GM19351 (cell line): ENCODE results near the gene KRTAP10-10.
"Not testable (repeated sequence)": the region's sequence is repeated elsewhere in the genome, so short reads cannot be mapped to it uniquely, and the experiment has no call there.

Source experiments
- ATAC-seq: cut with Tn5 transposase; IDR thresholded peaks from one replicate; pipeline ENCODE4 v1.9.1; 2021; ENCODE audit warnings: mild to moderate bottlenecking, moderate library complexity; ENCODE audit not compliant: unreplicated experiment

KRTAP10-10 gene

DNA sequence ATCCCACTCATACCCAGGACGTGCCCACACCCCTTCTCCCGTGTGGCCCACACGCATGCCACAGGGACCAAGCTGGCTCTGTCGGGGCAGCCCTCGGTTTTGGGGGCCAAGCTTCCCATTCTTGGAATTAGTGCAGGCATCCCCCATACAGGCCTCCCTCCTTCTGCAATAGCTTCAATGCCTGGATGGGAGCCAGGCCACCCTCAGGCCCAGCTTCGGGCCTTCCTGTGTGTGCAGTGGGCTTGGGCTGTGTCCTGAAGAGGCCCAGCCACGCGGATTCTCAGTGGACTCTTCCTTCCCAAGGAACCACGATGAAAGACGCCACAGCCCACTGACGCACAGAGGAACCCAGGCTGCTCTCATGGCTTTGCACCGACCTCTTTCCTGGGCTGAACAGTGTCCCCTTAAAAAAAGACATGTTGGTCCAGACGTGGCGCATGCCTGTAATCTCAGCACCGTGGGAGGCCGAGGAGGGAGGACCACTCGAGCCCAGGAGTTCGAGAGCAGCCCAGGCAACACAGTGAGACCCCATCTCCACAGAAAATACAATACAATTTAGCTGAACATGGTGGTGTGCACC, 12.5 kb downstream of the KRTAP10-10 start:
- no peak for ATAC-seq

DNA sequence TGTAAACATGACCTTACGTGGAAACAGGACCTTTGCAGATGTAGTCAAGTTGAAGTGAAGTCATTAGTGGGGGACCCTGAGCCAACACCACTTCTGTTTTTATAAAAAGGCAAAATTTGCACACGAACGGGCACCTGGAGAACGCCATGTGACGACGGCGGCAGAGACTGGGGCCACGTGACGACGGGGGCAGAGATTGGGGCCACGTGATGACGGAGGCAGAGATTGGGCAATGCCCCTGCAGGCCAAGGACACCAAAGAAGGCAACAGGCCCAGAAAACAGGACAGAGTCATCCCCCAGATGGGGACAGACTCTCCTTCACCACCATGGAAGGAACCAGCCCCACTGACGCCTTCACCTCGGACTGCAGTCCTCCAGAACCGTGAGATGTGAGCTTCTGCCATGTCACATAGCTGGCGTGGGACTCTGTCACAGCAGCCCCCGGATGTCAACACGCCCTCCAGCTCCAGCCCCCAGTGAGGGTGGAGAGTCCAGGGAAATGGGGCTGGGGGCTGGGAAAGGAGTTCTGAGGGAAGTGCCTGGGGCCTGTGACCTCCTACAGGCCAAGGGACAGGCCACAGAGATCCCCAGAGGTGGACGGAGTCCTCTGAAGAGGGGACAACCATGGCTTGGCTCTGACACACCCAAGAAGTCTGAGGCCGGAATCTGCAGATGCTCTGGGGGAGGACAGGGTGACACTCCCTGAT, 13.3 kb downstream of the KRTAP10-10 start:
- no peak for ATAC-seq

DNA sequence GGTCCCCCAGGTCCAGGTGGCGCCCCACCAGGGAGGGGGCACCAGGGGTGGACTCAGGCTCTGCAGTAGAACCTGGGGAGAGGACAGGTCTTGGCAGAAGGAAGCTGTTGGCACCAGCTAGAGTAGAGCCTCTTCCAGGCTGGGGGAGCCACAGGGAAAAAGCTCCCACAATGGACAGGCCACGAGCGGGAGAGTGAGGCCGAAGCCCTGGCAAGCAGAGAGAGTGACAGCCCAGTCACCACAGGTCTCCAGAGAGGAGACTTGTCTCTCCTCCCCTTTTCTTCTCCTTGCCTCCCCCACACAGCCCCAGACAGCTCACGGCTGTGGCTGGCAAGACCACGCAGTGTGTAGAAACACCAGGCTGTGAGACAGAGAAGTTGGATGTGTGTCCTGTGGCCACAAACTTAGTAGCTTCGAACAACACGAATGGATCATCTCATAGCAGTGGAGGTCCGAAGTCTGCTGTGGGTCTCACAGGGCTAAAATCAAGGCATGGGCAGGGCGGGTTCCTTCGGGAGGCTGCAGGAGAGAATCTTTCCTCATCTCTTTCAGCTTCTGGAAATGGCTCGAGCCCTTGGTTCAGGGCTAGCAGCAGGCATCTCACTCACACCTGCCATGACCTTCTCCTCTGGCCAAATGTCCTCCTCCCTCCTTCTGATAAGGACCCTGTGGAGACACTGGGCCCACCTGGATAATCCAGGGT, 14.0 kb downstream of the KRTAP10-10 start:
- ATAC-seq, result no peak

DNA sequence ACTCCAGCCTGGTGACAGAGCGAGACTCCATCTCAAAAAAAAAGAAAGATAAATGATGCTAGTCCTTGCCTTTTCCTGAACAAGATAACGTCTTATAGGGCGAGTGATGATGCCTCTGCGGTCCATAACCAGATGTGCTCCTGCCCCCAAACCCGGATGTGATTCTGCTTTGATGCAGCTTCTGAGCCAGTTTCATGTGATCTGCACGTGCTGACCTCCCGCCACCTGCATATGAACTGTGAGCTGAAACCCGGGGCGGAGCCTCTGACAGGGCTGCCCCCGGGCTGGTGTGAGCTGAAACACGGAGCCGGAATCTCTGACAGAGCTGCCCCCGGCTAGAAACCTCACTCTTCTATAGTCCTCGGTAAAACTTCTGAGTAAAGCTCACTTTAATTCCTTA, 16.0 kb downstream of the KRTAP10-10 start:
- ATAC-seq, result no peak

- no peak for ATAC-seq
These were observed 16.8 kb downstream of the KRTAP10-10 start for GRCh38 chr21:44653656-44654575.

GRCh38 chr21:44654576-44655175, 17.5 kb downstream of the KRTAP10-10 start, which contains the start of gene KRTAP12-4:
Gene KRTAP12-4 (minus strand): TSS chr21:44654659. CDS start chr21:44654614, 45 bp downstream.
- ATAC-seq, result no peak

DNA sequence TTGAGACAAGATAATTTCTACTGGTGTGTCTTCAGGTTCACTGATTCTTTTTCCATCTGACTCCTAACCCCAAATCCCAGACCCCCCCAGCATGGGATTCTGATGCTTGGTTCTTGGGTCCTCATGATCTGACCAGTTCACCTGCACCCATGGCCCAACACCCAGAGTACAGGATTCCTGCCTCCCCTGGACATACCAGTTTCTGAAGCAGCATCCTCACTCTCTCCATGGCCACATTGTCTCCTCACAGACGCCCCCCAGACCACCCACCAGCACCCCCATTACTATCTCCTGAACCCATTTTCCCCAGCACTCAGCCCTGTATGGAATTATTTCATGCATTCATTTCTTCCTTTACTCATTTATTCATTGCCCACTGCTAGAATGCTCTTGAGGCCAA, 19.7 kb downstream of the KRTAP10-10 start:
- no peak for ATAC-seq

DNA sequence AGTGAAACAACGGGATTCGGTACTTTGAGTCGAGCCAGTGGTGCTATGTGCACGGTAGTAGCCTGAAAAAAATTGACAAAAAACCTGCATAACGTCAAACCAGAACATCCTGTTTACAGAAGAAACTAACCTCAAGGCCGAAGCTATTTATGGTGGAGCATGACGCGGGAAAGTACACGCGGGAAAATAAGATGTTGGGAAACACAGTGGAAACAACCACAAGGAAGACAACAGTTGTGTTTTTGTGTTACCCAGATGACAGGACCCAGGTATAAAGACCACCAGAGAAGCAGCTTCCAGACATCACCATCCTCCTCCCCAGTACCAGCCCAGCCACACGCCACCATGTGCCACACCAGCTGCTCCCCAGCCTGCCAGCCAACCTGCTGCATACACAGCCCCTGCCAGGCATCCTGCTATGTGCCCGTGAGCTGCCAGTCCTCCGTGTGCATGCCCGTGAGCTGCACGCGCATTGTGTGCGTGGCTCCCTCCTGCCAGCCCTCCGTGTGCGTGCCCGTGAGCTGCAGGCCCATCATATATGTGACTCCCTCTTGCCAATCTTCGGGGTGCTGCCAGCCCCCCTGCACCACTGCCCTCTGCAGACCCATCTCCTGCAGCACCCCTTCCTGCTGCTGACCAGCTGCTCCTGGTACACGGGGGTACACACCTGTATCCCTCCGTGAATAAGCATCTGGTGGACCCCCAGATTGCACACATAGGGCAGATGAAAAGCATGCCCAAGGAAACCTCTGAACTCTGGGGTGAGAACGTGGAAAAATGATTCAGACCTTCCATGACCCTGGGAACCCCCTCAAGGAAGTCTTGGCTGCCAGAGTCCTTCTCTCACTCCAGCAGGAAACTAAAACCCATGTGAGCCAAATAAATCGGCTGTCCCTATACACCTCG, 20.7 kb downstream of the KRTAP10-10 start, which contains the start of gene KRTAP12-3:
Gene KRTAP12-3, plus strand, starts transcription at position 298 of the 906 bp plus-strand sequence. Its CDS starts 48 bp downstream, at position 346.
- no peak for ATAC-seq

DNA sequence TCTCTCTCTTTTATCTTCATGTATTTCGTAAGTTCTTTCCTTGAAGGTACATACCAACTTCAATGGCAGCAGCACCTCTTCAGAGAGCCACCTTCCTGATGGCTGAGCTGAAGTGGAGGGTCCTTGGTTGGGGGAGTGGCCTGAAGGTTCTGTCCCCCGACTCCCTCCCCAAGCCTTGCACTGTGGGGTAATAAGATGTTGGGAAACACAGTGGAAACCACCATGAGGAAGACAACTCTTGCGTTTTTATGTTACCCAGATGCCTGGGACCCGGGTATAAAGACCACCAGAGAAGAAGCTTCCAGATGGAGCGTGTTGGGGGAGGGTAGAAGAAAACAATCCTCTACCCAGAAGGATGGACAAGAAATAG, 21.4 kb downstream of the KRTAP10-10 start:
- ATAC-seq, result no peak

DNA sequence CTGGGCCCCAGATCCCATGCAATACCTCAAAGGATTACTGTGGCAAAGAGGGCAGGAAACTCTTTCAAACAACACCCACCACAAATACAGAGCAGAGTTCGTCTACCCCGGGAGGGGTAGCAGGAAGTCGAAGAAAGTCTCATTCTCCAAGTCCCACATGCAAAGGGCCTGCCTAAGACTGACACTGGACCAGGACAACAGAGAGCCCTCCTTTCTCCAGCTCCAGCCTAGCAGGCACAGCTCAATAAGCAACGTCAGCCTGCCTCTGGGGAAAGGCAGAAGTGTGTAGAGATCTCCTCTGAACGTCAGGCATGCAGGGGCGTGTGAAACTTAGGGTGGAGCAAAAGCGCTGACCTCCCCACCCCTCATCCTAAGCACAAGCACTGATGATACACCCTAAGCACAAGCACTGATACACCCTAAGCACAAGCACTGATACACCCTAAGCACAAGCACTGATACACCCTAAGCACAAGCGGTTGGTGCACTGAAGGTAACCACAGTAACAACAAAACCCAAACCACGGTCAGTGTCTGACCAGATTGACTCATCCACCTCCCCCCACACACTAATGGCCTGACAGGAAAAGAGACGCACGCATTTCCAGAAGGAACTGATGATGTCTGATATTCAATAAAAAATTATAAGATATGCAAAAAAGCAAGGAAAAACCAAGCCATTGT, 21.9 kb downstream of the KRTAP10-10 start:
- no peak for ATAC-seq

- ATAC-seq, result not testable (repeated sequence)
These were observed 24.4 kb downstream of the KRTAP10-10 start for GRCh38 chr21:44661567-44661966.

- no peak for ATAC-seq
These were observed 27.5 kb downstream of the KRTAP10-10 start for GRCh38 chr21:44664691-44665090.

GRCh38 chr21:44666401-44667320, 29.5 kb downstream of the KRTAP10-10 start, which contains the start of gene KRTAP12-2:
Gene KRTAP12-2 (minus strand): TSS chr21:44666927. CDS start chr21:44666886, 41 bp downstream.
- ATAC-seq, result no peak

GRCh38 chr21:44667612-44668011, 30.5 kb downstream of the KRTAP10-10 start:
- no peak for ATAC-seq

GRCh38 chr21:44670642-44671432, 33.7 kb downstream of the KRTAP10-10 start:
- no peak for ATAC-seq

GRCh38 chr21:44671911-44672310, 34.8 kb downstream of the KRTAP10-10 start:
- ATAC-seq, result no peak

GRCh38 chr21:44677881-44678280, 40.7 kb downstream of the KRTAP10-10 start:
- ATAC-seq, result no peak
